Astrocyte (in vitro differentiated cells and primary cell): ENCODE measurements around the gene PEX14. TPM values are rescaled to one million over a fixed set of nuclear protein-coding genes. Genes with fewer than 3 reads are reported as not detected.

Source experiments
- DNase-seq: peaks from one replicate; pipeline ENCODE4 v3.0.0-alpha.2; 2010; ENCODE audit warnings: low read depth
- FAIRE-seq: peaks from 2 replicates; lab custom pipeline; 2011; peaks lifted over from hg19 to GRCh38; lab: Jason Lieb, UNC
- H2AFZ ChIP-seq: 2 replicates; pipeline ENCODE4 v1.6.0; 2012; ENCODE audit warnings: low read depth, low read length, inconsistent platforms
- H3K27ac ChIP-seq: 2 replicates; pipeline ENCODE4 v1.5.1; 2011; ENCODE audit warnings: low read depth, low read length, inconsistent platforms
- H3K27me3 ChIP-seq: 2 replicates; pipeline ENCODE4 v1.6.0; 2011; ENCODE audit warnings: low read length, inconsistent platforms; ENCODE audit not compliant: insufficient read depth
- H3K36me3 ChIP-seq: 2 replicates; pipeline ENCODE4 v1.5.1; 2011; ENCODE audit warnings: low read length, inconsistent platforms; ENCODE audit not compliant: insufficient read depth
- H3K4me1 ChIP-seq: 2 replicates; pipeline ENCODE4 v1.5.1; 2011; ENCODE audit warnings: low read length, inconsistent platforms; ENCODE audit not compliant: insufficient read depth
- H3K4me2 ChIP-seq: 2 replicates; pipeline ENCODE4 v1.6.0; 2012; ENCODE audit warnings: low read length, inconsistent platforms
- H3K4me3 ChIP-seq: 2 replicates; pipeline ENCODE4 v1.5.1; 2011; ENCODE audit warnings: low read depth, mild to moderate bottlenecking, low read length, inconsistent platforms; ENCODE audit not compliant: insufficient read depth
- H3K79me2 ChIP-seq: 2 replicates; pipeline ENCODE4 v1.6.0; 2012; ENCODE audit warnings: mild to moderate bottlenecking, low read length, inconsistent platforms; ENCODE audit not compliant: insufficient read depth
- H3K9ac ChIP-seq: 2 replicates; pipeline ENCODE4 v1.6.0; 2012; ENCODE audit warnings: mild to moderate bottlenecking, low read length, inconsistent platforms
- H3K9me3 ChIP-seq: 2 replicates; pipeline ENCODE4 v1.5.1; 2012; ENCODE audit warnings: low read depth, mild to moderate bottlenecking, low read length, inconsistent platforms; ENCODE audit not compliant: insufficient read depth
- H4K20me1 ChIP-seq: 2 replicates; pipeline ENCODE4 v1.6.0; 2012; ENCODE audit warnings: low read length, inconsistent platforms; ENCODE audit not compliant: insufficient read depth
- H3K27ac Mint-ChIP-seq: one replicate; pipeline ENCODE4 v1.8.0; 2021; ENCODE audit warnings: mild to moderate bottlenecking, mixed read lengths; ENCODE audit not compliant: unreplicated experiment
- H3K27me3 Mint-ChIP-seq: one replicate; pipeline ENCODE4 v1.8.0; 2021; ENCODE audit warnings: low read depth, mixed read lengths; ENCODE audit not compliant: unreplicated experiment
- H3K36me3 Mint-ChIP-seq: one replicate; pipeline ENCODE4 v1.8.0; 2021; ENCODE audit warnings: low read depth, mixed read lengths; ENCODE audit not compliant: unreplicated experiment
- H3K4me1 Mint-ChIP-seq: one replicate; pipeline ENCODE4 v1.8.0; 2021; ENCODE audit warnings: low read depth, mixed read lengths; ENCODE audit not compliant: unreplicated experiment
- H3K4me3 Mint-ChIP-seq: one replicate; pipeline ENCODE4 v1.8.0; 2021; ENCODE audit warnings: mild to moderate bottlenecking, moderate library complexity, mixed read lengths; ENCODE audit not compliant: unreplicated experiment
- H3K9me3 Mint-ChIP-seq: one replicate; pipeline ENCODE4 v1.8.0; 2021; ENCODE audit warnings: mild to moderate bottlenecking, mixed read lengths; ENCODE audit not compliant: unreplicated experiment
- CTCF ChIP-seq: IDR thresholded peaks from 2 replicates; pipeline ENCODE4 v1.5.1; 2011; ENCODE audit warnings: low read depth, mild to moderate bottlenecking, inconsistent platforms, low read length, moderate library complexity; ENCODE audit not compliant: insufficient read depth
- EZH2 ChIP-seq: IDR thresholded peaks from 2 replicates; pipeline ENCODE4 v1.6.1; 2012; ENCODE audit warnings: mild to moderate bottlenecking, low read length, inconsistent platforms; ENCODE audit not compliant: insufficient read depth
- total RNA-seq: library from RNA; stranded (reverse); gene quantifications from 2 replicates; pipeline ENCODE4 v1.2.1, GENCODE V29; 2021

Gene PEX14
- total RNA-seq, 1 donor from 2014 or later = 23.3 TPM

GRCh38 chr1:10614377-10615225 lies 139.9 kb downstream of the PEX14 start:
- H3K36me3 ChIP-seq = no peaks in the 10 kb centered on the region
- Mint-ChIP-seq H3K27ac (no peak overlapping the region), H3K4me3 (no peak overlapping the region), H3K4me1 (no peaks in the 10 kb centered on the region), H3K9me3 (no peaks in the 10 kb centered on the region), H3K27me3 (no peaks in the 10 kb centered on the region), H3K36me3 (peaks cover 14% of the 10 kb centered on the region)
- no peaks in the 10 kb centered on the region for H3K9me3 ChIP-seq
- H3K9ac ChIP-seq = no peak overlapping the region
- DNase-seq (no peak), FAIRE-seq (no peak)
- no peak overlapping the region for H2AFZ ChIP-seq
- no peak overlapping the region for H3K27ac ChIP-seq
- peak overlapping the region; percentile 54 for H3K4me2 ChIP-seq
- H4K20me1 ChIP-seq = peaks cover 56% of the 10 kb centered on the region
- no peak overlapping the region for H3K4me3 ChIP-seq
- peaks cover 8% of the 10 kb centered on the region for H3K4me1 ChIP-seq
- H3K79me2 ChIP-seq = peaks cover 3% of the 10 kb centered on the region
- H3K27me3 ChIP-seq = no peaks in the 10 kb centered on the region
- no peak for TF ChIP-seq EZH2

GRCh38 chr1:10615332-10615731 lies 140.6 kb downstream of the PEX14 start:
- Mint-ChIP-seq H3K36me3 (peaks cover 14% of the 10 kb centered on the region), H3K9me3 (no peaks in the 10 kb centered on the region), H3K27me3 (no peaks in the 10 kb centered on the region), H3K4me3 (no peak overlapping the region), H3K27ac (no peak overlapping the region), H3K4me1 (no peaks in the 10 kb centered on the region)
- Histone ChIP-seq H3K27ac (no peak overlapping the region), H2AFZ (no peak overlapping the region), H3K36me3 (no peaks in the 10 kb centered on the region), H3K4me1 (peaks cover 8% of the 10 kb centered on the region), H4K20me1 (peaks cover 56% of the 10 kb centered on the region), H3K79me2 (peaks cover 3% of the 10 kb centered on the region), H3K4me2 (peak overlapping the region; percentile 54), H3K4me3 (no peak overlapping the region), H3K27me3 (no peaks in the 10 kb centered on the region), H3K9me3 (no peaks in the 10 kb centered on the region), H3K9ac (no peak overlapping the region)
- FAIRE-seq = no peak
- TF ChIP-seq EZH2 = no peak
- no peak for TF ChIP-seq CTCF
- DNase-seq = peak; percentile 34

GRCh38 chr1:10615932-10616671 lies 141.4 kb downstream of the PEX14 start:
- Histone ChIP-seq H3K27me3 (no peaks in the 10 kb centered on the region), H4K20me1 (peaks cover 56% of the 10 kb centered on the region), H3K9me3 (no peaks in the 10 kb centered on the region), H3K4me3 (no peak overlapping the region), H2AFZ (no peak overlapping the region), H3K27ac (no peak overlapping the region), H3K9ac (no peak overlapping the region), H3K36me3 (no peaks in the 10 kb centered on the region), H3K4me1 (peaks cover 8% of the 10 kb centered on the region), H3K79me2 (peaks cover 3% of the 10 kb centered on the region), H3K4me2 (peak overlapping the region; percentile 54)
- no peaks in the 10 kb centered on the region for H3K4me1 Mint-ChIP-seq
- H3K36me3 Mint-ChIP-seq = peaks cover 14% of the 10 kb centered on the region
- DNase-seq = no peak
- H3K27ac Mint-ChIP-seq = no peak overlapping the region
- H3K4me3 Mint-ChIP-seq = no peak overlapping the region
- no peak for FAIRE-seq
- TF ChIP-seq CTCF = no peak
- no peak for TF ChIP-seq EZH2
- no peaks in the 10 kb centered on the region for H3K27me3 Mint-ChIP-seq
- no peaks in the 10 kb centered on the region for H3K9me3 Mint-ChIP-seq
